HCT116 (cell line): ENCODE results near the gene MRGPRE. TPM values are rescaled to one million over a fixed set of nuclear protein-coding genes. Genes with fewer than 3 reads are reported as not detected.

ENCODE experiments used
- ATAC-seq: fragments of 200-7000 bp; cut with Tn5 transposase; 2 replicates; pipeline ENCODE4 v1.9.1; 2020; ENCODE audit warnings: mild to moderate bottlenecking, moderate library complexity
- BruUV-seq: library from RNA; stranded (reverse); fragments of 400-500 nt; replicated peaks from 2 replicates; lab custom pipeline; 2021; lab: Mats Ljungman, UMichigan
- CTCF ChIA-PET: fragments of 300-600 bp; sonication (Branson Sonifier 250); formaldehyde crosslinking; loops from one replicate; lab custom pipeline; 2021; ENCODE audit warnings: antibody characterized with exemption; lab: Charles Lee
- POLR2A ChIA-PET: fragments of 300-600, 350-600 bp; sonication (Branson Sonifier 250); formaldehyde crosslinking; loops from one replicate; lab custom pipeline; 2021; ENCODE audit warnings: antibody characterized with exemption; lab: Charles Lee
- RAD21 ChIA-PET, 2 experiments: fragments of 300-600 bp; sonication (Branson Sonifier 250); formaldehyde crosslinking; loops; one replicate each; lab custom pipeline; 2023; ENCODE audit warnings: low total read pairs in 2 of 2; ENCODE audit not compliant: uncharacterized antibody in 2 of 2, unreplicated experiment in 2 of 2, low non-redundant PET in 1 of 2; lab: Charles Lee
- DNase-seq: peaks from one replicate; pipeline ENCODE4 v3.0.0-alpha.2; 2010; ENCODE audit warnings: low read depth, low spot score
- H2AFZ ChIP-seq: fragments of 200-600 bp; shearing (Covaris generic), sonication (generic); 2 replicates; pipeline ENCODE4 v1.6.1; 2017; ENCODE audit warnings: low read depth, mixed run types, mixed read lengths, antibody characterized with exemption, low read length; ENCODE audit not compliant: poor library complexity, severe bottlenecking
- H3K27ac ChIP-seq: 2 replicates; pipeline ENCODE4 v1.5.1; 2012; ENCODE audit warnings: low read depth, low read length
- H3K27me3 ChIP-seq: fragments of 200-600 bp; sonication (generic); 2 replicates; pipeline ENCODE4 v1.6.1; 2016; ENCODE audit warnings: mixed run types, low read length, mixed read lengths; ENCODE audit not compliant: insufficient read depth
- H3K36me3 ChIP-seq, 2 experiments: fragments of 200-500 bp in 1 of 2; fragments of 200-600 bp in 1 of 2; sonication (Bioruptor generic) in 1 of 2; sonication (generic) in 1 of 2; 2 replicates each; pipeline versions ENCODE4 v1.5.1 to v1.6.1; 2014 to 2016; ENCODE audit warnings: low read length in 2 of 2, inconsistent platforms in 1 of 2, mixed read lengths in 1 of 2, mixed run types in 1 of 2; ENCODE audit not compliant: insufficient read depth in 2 of 2, control insufficient read depth in 1 of 2
- H3K4me1 ChIP-seq, 2 experiments: fragments of 200-600 bp in 1 of 2; sonication (generic) in 1 of 2; 2 replicates each; pipeline versions ENCODE4 v1.5.1 to v1.6.1; 2012 to 2017; ENCODE audit warnings: low read length in 2 of 2, inconsistent platforms in 1 of 2, mild to moderate bottlenecking in 1 of 2, mixed read lengths in 1 of 2, mixed run types in 1 of 2, moderate library complexity in 1 of 2; ENCODE audit not compliant: insufficient read depth in 2 of 2, control insufficient read depth in 1 of 2
- H3K4me2 ChIP-seq: fragments of 200-600 bp; sonication (generic); 2 replicates; pipeline ENCODE4 v1.6.1; 2017; ENCODE audit warnings: mixed run types, low read length, mixed read lengths
- H3K4me3 ChIP-seq, 2 experiments: fragments of 200-600 bp in 1 of 2; sonication (generic) in 1 of 2; replicated peaks in 1 of 2; 2 replicates each; pipeline ENCODE4 v1.5.1; 2011 to 2016; ENCODE audit warnings: low read length in 2 of 2, control low read depth in 1 of 2, low read depth in 1 of 2, mild to moderate bottlenecking in 1 of 2, mixed read lengths in 1 of 2, mixed run types in 1 of 2
- H3K79me2 ChIP-seq: fragments of 200-600 bp; sonication (generic); 2 replicates; pipeline ENCODE4 v1.6.1; 2017; ENCODE audit warnings: mild to moderate bottlenecking, mixed run types, low read length, moderate library complexity, mixed read lengths; ENCODE audit not compliant: insufficient read depth
- H3K9ac ChIP-seq: fragments of 200-600 bp; sonication (generic); 2 replicates; pipeline ENCODE4 v1.6.1; 2016; ENCODE audit warnings: low read length, mixed read lengths
- H3K9me2 ChIP-seq: fragments of 200-600 bp; sonication (generic), shearing (Covaris generic); 2 replicates; pipeline ENCODE4 v1.6.1; 2017; ENCODE audit warnings: mixed run types, mild to moderate bottlenecking, moderate library complexity; ENCODE audit not compliant: insufficient read depth
- H3K9me3 ChIP-seq, 2 experiments: fragments of 200-500 bp in 1 of 2; fragments of 200-600 bp in 1 of 2; sonication (Bioruptor generic) in 1 of 2; sonication (generic) in 1 of 2; 2 replicates each; pipeline ENCODE4 v1.6.1; 2014 to 2017; ENCODE audit warnings: low read length in 2 of 2, mixed read lengths in 2 of 2, inconsistent platforms in 1 of 2, low read depth in 1 of 2, mild to moderate bottlenecking in 1 of 2, mixed run types in 1 of 2, moderate library complexity in 1 of 2; ENCODE audit not compliant: control insufficient read depth in 1 of 2, insufficient read depth in 1 of 2
- H4K20me1 ChIP-seq: fragments of 200-600 bp; sonication (generic), shearing (Covaris generic); 2 replicates; pipeline ENCODE4 v1.6.1; 2017; ENCODE audit warnings: mixed run types, mild to moderate bottlenecking, moderate library complexity; ENCODE audit not compliant: insufficient read depth
- CBX3 ChIP-seq: IDR thresholded peaks from 2 replicates; pipeline ENCODE4 v1.6.1; 2012; ENCODE audit warnings: low read depth
- EZH2 ChIP-seq: fragments of 200-600 bp; sonication (generic); IDR thresholded peaks from 2 replicates; pipeline ENCODE4 v1.6.1; 2017; ENCODE audit warnings: antibody characterized with exemption, mixed run types
- JUND ChIP-seq: IDR thresholded peaks from 2 replicates; pipeline ENCODE4 v1.6.1; 2012
- MAX ChIP-seq: IDR thresholded peaks from 2 replicates; pipeline ENCODE4 v1.6.1; 2012
- POLR2A ChIP-seq: IDR thresholded peaks from 2 replicates; pipeline ENCODE4 v1.7.0; 2011; ENCODE audit warnings: borderline replicate concordance; ENCODE audit not compliant: insufficient read depth, insufficient read length; ENCODE audit errors: extremely low read depth
- RAD21 ChIP-seq: IDR thresholded peaks from 2 replicates; pipeline ENCODE4 v1.6.1; 2012; ENCODE audit warnings: low read depth, mild to moderate bottlenecking
- REST ChIP-seq: IDR thresholded peaks from 2 replicates; pipeline ENCODE4 v1.6.1; 2012; ENCODE audit warnings: low read depth
- SIN3A ChIP-seq: IDR thresholded peaks from 2 replicates; pipeline ENCODE4 v1.6.1; 2012; ENCODE audit warnings: low read depth
- TCF7L2 ChIP-seq: IDR thresholded peaks from 2 replicates; pipeline ENCODE4 v1.7.0; 2011; ENCODE audit warnings: borderline replicate concordance, inconsistent platforms; ENCODE audit not compliant: insufficient read depth, insufficient read length; ENCODE audit errors: extremely low read depth
- ZFX ChIP-seq: fragments of 450-650 bp; IDR thresholded peaks from 2 replicates; pipeline ENCODE4 v1.6.1; 2017
- intact Hi-C: fragments of 100-400 bp; cut with micrococcal nuclease; formaldehyde crosslinking; loops from 2 replicates; pipeline ENCODE4 v1.10.0; 2022
- total RNA-seq: library from RNA; stranded (reverse); gene quantifications from one replicate; pipeline ENCODE4 v1.2.1, GENCODE V29; 2021; ENCODE audit not compliant: unreplicated experiment

MRGPRE gene
- total RNA-seq, 1 experiment from 2014 or later = not detected

GRCh38 chr11:3206156-3206921, 25.9 kb downstream of the MRGPRE start:
- TF ChIP-seq POLR2A (no peak), MAX (no peak), ZFX (no peak), SIN3A (no peak), CBX3 (no peak), JUND (no peak), TCF7L2 (no peak), EZH2 (no peak), RAD21 (no peak), REST (no peak)
- no peaks in the 10 kb centered on the region for H3K79me2 ChIP-seq
- CTCF ChIA-PET = interaction anchor here (0.7 to 1.1 kb wide), 2 partner anchors 11 to 115 kb away, joined by 3 read pairs; no protein-coding TSS in a partner anchor
- H3K9me3 ChIP-seq = no peaks in the 10 kb centered on the region
- H3K4me1 ChIP-seq = no peaks in the 10 kb centered on the region
- no peak overlapping the region for H3K9ac ChIP-seq
- ATAC-seq (no peak), DNase-seq (no peak)
- H3K27me3 ChIP-seq = peaks cover 14% of the 10 kb centered on the region; the same call in 1 of the 2 replicates
- H3K27ac ChIP-seq = no peak overlapping the region
- H3K9me2 ChIP-seq = no peaks in the 10 kb centered on the region
- intact Hi-C loops = no loop called here
- H2AFZ ChIP-seq = no peak overlapping the region
- POLR2A ChIA-PET = no interaction called here
- H3K4me2 ChIP-seq = no peak overlapping the region
- RAD21 ChIA-PET = no interaction called here
- no peaks in the 10 kb centered on the region for H4K20me1 ChIP-seq
- H3K36me3 ChIP-seq = no peaks in the 10 kb centered on the region
- BruUV-seq = no TSS peak
- no peak overlapping the region for H3K4me3 ChIP-seq
